Peyer's patch (tissue), 4 donors: Measurements from ENCODE around the gene AGAP1.

Source experiments
- CTCF ChIP-seq, 6 experiments: fragments of 450-650 bp in 4 of 6; fragments of 200-600 bp in 2 of 6; sonication (generic) in 1 of 6; IDR thresholded peaks; one replicate each; pipeline ENCODE4 v1.5.1; 2017 to 2019; ENCODE audit warnings: antibody characterized with exemption in 6 of 6, mild to moderate bottlenecking in 3 of 6, moderate library complexity in 1 of 6
- POLR2A ChIP-seq, 2 donors: fragments of 450-650 bp; IDR thresholded peaks; one replicate each; pipeline ENCODE4 v1.5.1; 2017; ENCODE audit warnings: antibody characterized with exemption in 2 of 2, mild to moderate bottlenecking in 2 of 2, moderate library complexity in 2 of 2

DNA sequence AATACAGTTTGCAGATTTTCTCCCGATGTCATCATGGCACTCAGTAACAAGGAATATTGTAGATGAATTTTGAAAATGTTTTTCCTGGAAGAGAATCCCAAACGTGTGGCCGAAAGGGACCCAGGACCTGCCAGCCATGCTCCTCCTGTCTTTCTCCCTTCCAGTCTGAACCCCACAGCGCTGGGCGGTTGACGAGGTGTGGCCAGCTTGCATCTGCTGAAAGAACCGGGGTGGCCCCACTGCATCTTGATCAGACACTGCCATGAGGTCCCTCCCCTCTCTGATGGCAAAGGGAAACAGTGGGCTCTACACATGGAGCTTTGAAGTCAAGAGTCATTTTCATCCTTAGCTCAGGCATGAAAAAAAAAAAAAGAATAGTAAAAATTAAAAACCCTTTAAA lies 240.3 kb downstream of the AGAP1 start:
- TF ChIP-seq CTCF (IDR thresholded peaks at IDR 0.05) (no peak), POLR2A (IDR thresholded peaks at IDR 0.05) (no peak)
